ENCODE data around the gene ZFAND2B.
A peak's percentile ranks its signal among the peaks of the same experiment; 100 is the strongest.

The ZFAND2B gene, protein sequence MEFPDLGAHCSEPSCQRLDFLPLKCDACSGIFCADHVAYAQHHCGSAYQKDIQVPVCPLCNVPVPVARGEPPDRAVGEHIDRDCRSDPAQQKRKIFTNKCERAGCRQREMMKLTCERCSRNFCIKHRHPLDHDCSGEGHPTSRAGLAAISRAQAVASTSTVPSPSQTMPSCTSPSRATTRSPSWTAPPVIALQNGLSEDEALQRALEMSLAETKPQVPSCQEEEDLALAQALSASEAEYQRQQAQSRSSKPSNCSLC

GRCh38 chr2:219206328-219207133, at the start of gene ZFAND2B:
TSS of gene ZFAND2B (plus strand) at chr2:219206782. CDS start at chr2:219206988, 206 bp downstream.
- peaks cover 4% of the 10 kb centered on the region for H3K27me3 Mint-ChIP-seq
- intact Hi-C loops (cut with micrococcal nuclease) = loop anchor here (1.0 kb wide), 2 partner anchors 29 to 39 kb away; partner anchors contain the start of genes GLB1L and STK16
- peaks cover 37% of the 10 kb centered on the region for H3K36me3 Mint-ChIP-seq (ENCODE audit: low read depth)
- peaks cover 33% of the 10 kb centered on the region for H3K4me1 Mint-ChIP-seq (ENCODE audit: low read depth)
- H3K27ac Mint-ChIP-seq = peak within 1 kb of the TSS; percentile 83
- peaks cover 9% of the 10 kb centered on the region for H3K9me3 Mint-ChIP-seq
- peak within 1 kb of the TSS; percentile 71 for H3K4me3 Mint-ChIP-seq

GRCh38 chr2:219157396-219157795, 49.2 kb upstream of the ZFAND2B start:
- peaks cover 41% of the 10 kb centered on the region for H3K36me3 Mint-ChIP-seq (ENCODE audit: low read depth)
- no peak overlapping the region for H3K27ac Mint-ChIP-seq
- peaks cover 19% of the 10 kb centered on the region for H3K4me1 Mint-ChIP-seq (ENCODE audit: low read depth)
- intact Hi-C loops (cut with micrococcal nuclease) = no loop called here
- H3K4me3 Mint-ChIP-seq = no peak overlapping the region
- no peaks in the 10 kb centered on the region for H3K9me3 Mint-ChIP-seq
- no peaks in the 10 kb centered on the region for H3K27me3 Mint-ChIP-seq

DNA sequence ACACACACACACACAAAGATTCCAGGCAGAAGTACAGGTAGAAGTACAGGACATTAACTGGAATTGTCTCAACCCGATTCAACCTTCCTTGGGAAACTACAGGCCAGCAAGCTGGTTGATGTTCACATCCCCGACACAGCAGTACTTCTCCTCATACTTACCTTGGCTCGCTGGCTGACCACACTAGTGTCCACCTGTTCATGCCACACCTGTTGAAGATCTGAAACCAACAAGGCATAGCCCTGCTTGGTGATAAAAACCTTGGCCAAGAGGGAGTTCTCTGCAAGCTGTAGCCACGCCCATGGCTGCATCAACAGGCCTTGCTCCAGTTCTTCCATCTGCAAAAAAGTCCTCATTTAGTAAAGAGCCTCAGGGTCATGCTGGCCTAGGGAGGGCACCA, 48.6 kb upstream of the ZFAND2B start:
- no peaks in the 10 kb centered on the region for H3K9me3 Mint-ChIP-seq
- intact Hi-C loops (cut with micrococcal nuclease) = no loop called here

GRCh38 chr2:219158586-219158985, 48.0 kb upstream of the ZFAND2B start:
- Mint-ChIP-seq H3K4me1 (ENCODE audit: low read depth) (peaks cover 19% of the 10 kb centered on the region), H3K4me3 (no peak overlapping the region), H3K36me3 (ENCODE audit: low read depth) (peaks cover 35% of the 10 kb centered on the region), H3K9me3 (no peaks in the 10 kb centered on the region), H3K27me3 (no peaks in the 10 kb centered on the region), H3K27ac (no peak overlapping the region)
- intact Hi-C loops (cut with micrococcal nuclease) = no loop called here

More for the DNA sequence above, 48.6 kb upstream of the ZFAND2B start:
- Mint-ChIP-seq H3K4me3 (no peak overlapping the region), H3K27me3 (no peaks in the 10 kb centered on the region), H3K36me3 (ENCODE audit: low read depth) (peaks cover 39% of the 10 kb centered on the region), H3K27ac (no peak overlapping the region), H3K4me1 (ENCODE audit: low read depth) (peaks cover 19% of the 10 kb centered on the region)

GRCh38 chr2:219159771-219160185, 46.8 kb upstream of the ZFAND2B start:
- peak overlapping the region; percentile 90 for H3K27ac Mint-ChIP-seq
- H3K36me3 Mint-ChIP-seq (ENCODE audit: low read depth) = peaks cover 30% of the 10 kb centered on the region
- peaks cover 19% of the 10 kb centered on the region for H3K4me1 Mint-ChIP-seq (ENCODE audit: low read depth)
- intact Hi-C loops (cut with micrococcal nuclease) = loop anchor here (1.0 to 2.0 kb wide), 5 partner anchors 17 to 139 kb away; partner anchors contain the start of genes ABCB6, CNPPD1 and DNAJB2
- no peaks in the 10 kb centered on the region for H3K27me3 Mint-ChIP-seq
- H3K9me3 Mint-ChIP-seq = no peaks in the 10 kb centered on the region
- peak overlapping the region; percentile 84 for H3K4me3 Mint-ChIP-seq

- Mint-ChIP-seq H3K27me3 (no peaks in the 10 kb centered on the region), H3K27ac (peak within 1 kb of the TSS; percentile 90), H3K4me1 (ENCODE audit: low read depth) (peaks cover 19% of the 10 kb centered on the region), H3K9me3 (no peaks in the 10 kb centered on the region), H3K36me3 (ENCODE audit: low read depth) (peaks cover 31% of the 10 kb centered on the region), H3K4me3 (peak within 1 kb of the TSS; percentile 84)
- intact Hi-C loops (cut with micrococcal nuclease) = loop anchor here (1.0 to 2.0 kb wide), 5 partner anchors 16 to 138 kb away; partner anchors contain the start of genes ABCB6, CNPPD1 and DNAJB2
Observed at GRCh38 chr2:219160186-219161017, 46.2 kb upstream of the ZFAND2B start, which contains the start of gene NHEJ1. TSS of gene NHEJ1 (minus strand) at chr2:219160815. CDS start at chr2:219158362, 2,453 bp downstream.

- Mint-ChIP-seq H3K27ac (peak overlapping the region; percentile 90), H3K4me1 (ENCODE audit: low read depth) (peaks cover 19% of the 10 kb centered on the region), H3K36me3 (ENCODE audit: low read depth) (peaks cover 35% of the 10 kb centered on the region), H3K4me3 (peak overlapping the region; percentile 84), H3K9me3 (no peaks in the 10 kb centered on the region), H3K27me3 (no peaks in the 10 kb centered on the region)
- intact Hi-C loops (cut with micrococcal nuclease) = loop anchor here (2.0 kb wide), 1 partner anchor 58 kb away; the partner anchor contains the start of gene ABCB6
Observed at GRCh38 chr2:219161097-219161496, 45.5 kb upstream of the ZFAND2B start.

DNA sequence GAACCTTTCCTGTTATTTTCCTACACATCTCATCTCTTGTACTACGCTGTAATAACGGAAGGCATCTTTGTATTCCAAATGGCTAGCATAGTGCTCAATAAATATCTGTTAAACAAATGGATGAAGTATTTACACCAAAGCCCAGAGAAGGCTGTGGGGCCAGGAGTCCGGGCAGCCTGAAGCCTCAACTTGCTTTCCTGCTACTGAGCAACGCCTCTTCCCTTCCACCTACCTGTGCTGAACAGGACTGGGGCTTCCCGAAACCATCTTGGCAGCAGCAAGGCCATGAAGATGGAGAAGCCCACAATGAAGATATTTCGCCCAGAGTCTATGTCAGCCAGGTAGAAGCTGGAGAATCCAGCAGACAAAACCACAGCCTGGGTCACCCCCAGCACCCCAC, 43.4 kb upstream of the ZFAND2B start:
- Mint-ChIP-seq H3K4me3 (no peak overlapping the region), H3K4me1 (ENCODE audit: low read depth) (peaks cover 20% of the 10 kb centered on the region), H3K27ac (no peak overlapping the region), H3K9me3 (no peaks in the 10 kb centered on the region), H3K36me3 (ENCODE audit: low read depth) (peaks cover 20% of the 10 kb centered on the region), H3K27me3 (no peaks in the 10 kb centered on the region)
- intact Hi-C loops (cut with micrococcal nuclease) = no loop called here

- Mint-ChIP-seq H3K9me3 (no peaks in the 10 kb centered on the region), H3K27ac (no peak overlapping the region), H3K4me3 (no peak overlapping the region), H3K36me3 (ENCODE audit: low read depth) (peaks cover 19% of the 10 kb centered on the region), H3K4me1 (ENCODE audit: low read depth) (peaks cover 29% of the 10 kb centered on the region), H3K27me3 (no peaks in the 10 kb centered on the region)
- intact Hi-C loops (cut with micrococcal nuclease) = no loop called here
Observed at GRCh38 chr2:219165058-219165911, 41.3 kb upstream of the ZFAND2B start.

GRCh38 chr2:219167997-219168396, 38.6 kb upstream of the ZFAND2B start:
- no peaks in the 10 kb centered on the region for H3K27me3 Mint-ChIP-seq
- no peaks in the 10 kb centered on the region for H3K9me3 Mint-ChIP-seq
- peaks cover 41% of the 10 kb centered on the region for H3K4me1 Mint-ChIP-seq (ENCODE audit: low read depth)
- peak overlapping the region; percentile 64 for H3K27ac Mint-ChIP-seq
- intact Hi-C loops (cut with micrococcal nuclease) = no loop called here
- H3K4me3 Mint-ChIP-seq = no peak overlapping the region
- peaks cover 35% of the 10 kb centered on the region for H3K36me3 Mint-ChIP-seq (ENCODE audit: low read depth)

DNA sequence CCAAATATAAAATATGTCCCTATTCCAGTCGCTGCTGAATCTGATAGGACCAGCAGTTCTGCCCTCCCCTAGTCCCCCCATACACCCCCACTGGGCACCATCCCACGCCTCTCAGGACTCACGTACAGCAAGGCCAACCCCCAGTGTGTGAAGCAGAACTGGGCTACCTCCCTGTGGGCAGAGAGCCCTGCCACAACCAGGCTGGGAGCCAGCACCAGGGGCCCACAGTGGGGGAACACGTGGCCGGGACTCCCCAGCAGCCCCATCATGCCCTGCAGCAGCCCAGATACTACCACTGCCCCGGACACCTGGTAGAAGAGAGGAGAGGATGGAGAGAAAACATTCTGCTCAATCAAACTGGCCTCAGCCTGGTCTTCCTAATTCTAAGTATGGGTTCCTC, 38.1 kb upstream of the ZFAND2B start:
- peaks cover 46% of the 10 kb centered on the region for H3K4me1 Mint-ChIP-seq (ENCODE audit: low read depth)

DNA sequence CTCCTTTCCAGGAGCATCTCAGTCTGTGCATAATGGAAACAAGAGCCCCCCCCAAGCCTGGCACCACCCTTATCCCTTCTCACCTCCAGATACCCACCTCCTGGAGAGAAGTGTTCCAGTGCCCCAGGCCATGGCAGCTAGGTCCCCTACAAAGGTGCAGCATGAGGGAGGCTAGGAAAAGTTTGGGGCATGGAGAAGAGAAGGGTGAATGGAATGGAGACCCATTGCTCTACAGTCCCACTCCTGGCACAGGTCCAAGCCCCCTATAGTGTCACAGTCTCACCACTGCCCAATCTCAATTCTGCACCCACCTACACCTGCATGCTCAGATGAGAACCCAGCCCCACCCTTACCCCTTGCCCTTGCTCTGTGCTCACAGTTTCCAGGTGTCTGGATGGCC, 37.6 kb upstream of the ZFAND2B start:
- Mint-ChIP-seq H3K27me3 (no peaks in the 10 kb centered on the region), H3K9me3 (no peaks in the 10 kb centered on the region), H3K36me3 (ENCODE audit: low read depth) (peaks cover 44% of the 10 kb centered on the region)

More for the DNA sequence above, 38.1 kb upstream of the ZFAND2B start:
- Mint-ChIP-seq H3K9me3 (no peaks in the 10 kb centered on the region), H3K27ac (peak overlapping the region; percentile 64), H3K27me3 (no peaks in the 10 kb centered on the region), H3K36me3 (ENCODE audit: low read depth) (peaks cover 40% of the 10 kb centered on the region), H3K4me3 (no peak overlapping the region)
- intact Hi-C loops (cut with micrococcal nuclease) = no loop called here

More for the DNA sequence above, 37.6 kb upstream of the ZFAND2B start:
- Mint-ChIP-seq H3K4me3 (no peak overlapping the region), H3K4me1 (ENCODE audit: low read depth) (peaks cover 49% of the 10 kb centered on the region), H3K27ac (peak overlapping the region; percentile 64)
- intact Hi-C loops (cut with micrococcal nuclease) = no loop called here

Measured in dendritic cell treated with granulocyte-macrophage colony-stimulating factor and Interleukin-4, amounts not matched to agents 40 ng/mL and 50 ng/mL, for 4 days (primary cell).